Islet of Langerhans (tissue), 1 donor: ENCODE data around the gene ADPRS.

Experiments
- FAIRE-seq: peaks from one replicate; lab custom pipeline; 2011; peaks lifted over from hg19 to GRCh38; lab: Jason Lieb, UNC

ADPRS gene

GRCh38 chr1:36108314-36108713 is 19.6 kb downstream of the ADPRS start:
- FAIRE-seq: no peak

GRCh38 chr1:36109041-36109679 is 20.5 kb downstream of the ADPRS start:
- no peak for FAIRE-seq

GRCh38 chr1:36111151-36111550 is 22.5 kb downstream of the ADPRS start:
- no peak for FAIRE-seq

DNA sequence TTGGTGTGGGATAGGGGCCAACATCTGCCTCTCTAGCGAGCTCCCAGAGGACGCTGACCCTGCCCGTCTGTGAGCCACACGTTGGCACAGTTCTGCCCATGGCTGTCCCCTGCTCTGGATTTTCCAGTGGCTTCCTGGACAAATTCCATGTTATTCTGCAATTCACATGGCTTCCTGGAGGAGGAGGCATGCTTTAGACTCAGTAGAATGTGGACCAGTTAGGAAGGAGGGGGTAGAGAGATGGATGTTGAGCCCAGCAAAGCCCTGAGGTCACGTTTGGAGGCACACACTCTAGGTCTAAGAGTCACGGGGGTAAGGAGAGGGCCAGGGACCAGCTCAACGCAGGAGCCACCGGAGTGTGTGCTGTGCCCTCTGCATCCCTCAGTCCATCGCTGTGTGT is 24.1 kb downstream of the ADPRS start:
- no peak for FAIRE-seq

- FAIRE-seq: no peak
Observed at GRCh38 chr1:36114371-36114770, 25.7 kb downstream of the ADPRS start.

GRCh38 chr1:36115200-36115669 is 26.5 kb downstream of the ADPRS start:
- FAIRE-seq: no peak

DNA sequence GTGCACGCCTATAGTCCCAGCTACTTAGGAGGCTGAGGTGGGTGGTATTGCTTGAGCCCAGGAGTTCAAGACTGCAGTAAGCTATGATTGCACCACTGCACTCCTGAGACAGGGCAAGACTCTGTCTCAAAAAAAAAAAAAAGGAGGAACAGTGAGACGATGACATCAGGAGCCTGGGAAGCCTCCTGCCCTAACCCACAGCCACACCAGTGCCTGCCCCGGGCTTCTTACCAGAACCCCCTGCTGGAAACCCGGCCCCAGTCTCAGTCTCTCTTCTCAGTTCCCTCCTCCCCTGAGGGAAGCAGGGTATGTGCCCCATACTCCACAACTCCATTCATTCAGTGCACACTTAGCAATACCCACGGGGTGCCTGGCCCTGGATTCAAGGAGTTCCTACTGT is 27.2 kb downstream of the ADPRS start:
- FAIRE-seq: no peak

DNA sequence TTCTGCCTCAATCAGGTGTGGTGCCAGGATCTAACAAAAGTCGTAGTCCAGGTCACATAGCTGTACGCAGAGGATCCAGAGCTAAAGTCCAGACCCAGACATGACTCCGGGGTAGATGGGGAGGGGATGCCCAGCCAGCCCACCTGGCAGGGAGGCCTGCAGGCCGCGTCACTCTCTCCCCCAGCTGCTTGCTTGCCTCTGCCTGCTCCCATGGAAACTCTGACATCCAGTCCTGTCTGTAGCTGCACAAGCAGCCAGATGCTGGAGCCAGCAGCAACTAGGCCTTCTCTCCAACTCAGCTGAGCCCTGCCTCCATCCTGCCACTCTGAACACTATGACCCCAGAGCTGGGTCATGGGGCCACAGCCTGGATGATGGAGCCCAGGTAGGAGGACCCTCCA is 28.2 kb downstream of the ADPRS start:
- FAIRE-seq: no peak

- FAIRE-seq: no peak
Observed at GRCh38 chr1:36118447-36119204, 29.9 kb downstream of the ADPRS start.

- FAIRE-seq: no peak
Observed at GRCh38 chr1:36119456-36119855, 30.8 kb downstream of the ADPRS start.

GRCh38 chr1:36122062-36123030 is 33.7 kb downstream of the ADPRS start:
- no peak for FAIRE-seq

- FAIRE-seq: no peak
Observed at GRCh38 chr1:36123356-36123755, 34.7 kb downstream of the ADPRS start.

DNA sequence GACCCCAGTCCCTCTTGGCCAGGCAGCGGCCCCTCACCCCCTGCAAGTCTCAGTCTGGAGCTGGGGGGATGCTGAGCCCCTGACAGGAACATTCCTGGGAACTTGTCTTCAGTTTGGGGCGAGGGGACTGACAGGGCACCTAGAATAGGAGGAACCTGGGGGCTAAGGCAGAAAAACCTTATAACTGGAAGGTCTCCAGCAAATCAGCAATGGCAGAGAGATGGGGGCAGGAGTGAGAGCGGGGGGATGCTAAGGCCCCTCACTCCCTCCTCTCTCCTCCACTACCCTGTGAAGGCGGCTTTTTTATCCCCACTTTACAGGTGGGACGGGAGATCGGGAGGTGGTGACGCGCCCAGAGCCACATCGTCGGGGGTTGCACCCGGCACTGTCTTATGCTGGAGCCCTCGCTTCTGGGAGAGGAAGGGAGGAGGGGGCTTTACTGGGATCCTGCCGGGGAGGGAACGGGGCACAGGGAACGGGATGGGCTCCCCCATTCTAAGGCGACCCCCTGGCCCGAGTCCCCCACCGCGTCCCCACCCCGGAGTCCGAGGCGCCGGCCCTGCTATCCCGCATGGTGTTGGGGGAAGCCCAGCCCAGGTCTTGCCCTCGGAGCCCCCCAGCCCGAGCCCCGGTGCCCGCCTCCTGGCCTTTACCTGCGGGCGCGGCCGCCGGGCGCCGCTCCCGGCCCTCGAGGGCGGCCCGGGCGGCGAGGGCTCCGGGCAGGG is 35.9 kb downstream of the ADPRS start:
- FAIRE-seq: no peak

- FAIRE-seq: no peak
Observed at GRCh38 chr1:36125129-36125991, 36.7 kb downstream of the ADPRS start, which contains the start of gene COL8A2. TSS of gene COL8A2 (minus strand) at chr1:36125222. CDS start at chr1:36100242, 24,980 bp downstream.

GRCh38 chr1:36126005-36126716 is 37.5 kb downstream of the ADPRS start:
- no peak for FAIRE-seq

DNA sequence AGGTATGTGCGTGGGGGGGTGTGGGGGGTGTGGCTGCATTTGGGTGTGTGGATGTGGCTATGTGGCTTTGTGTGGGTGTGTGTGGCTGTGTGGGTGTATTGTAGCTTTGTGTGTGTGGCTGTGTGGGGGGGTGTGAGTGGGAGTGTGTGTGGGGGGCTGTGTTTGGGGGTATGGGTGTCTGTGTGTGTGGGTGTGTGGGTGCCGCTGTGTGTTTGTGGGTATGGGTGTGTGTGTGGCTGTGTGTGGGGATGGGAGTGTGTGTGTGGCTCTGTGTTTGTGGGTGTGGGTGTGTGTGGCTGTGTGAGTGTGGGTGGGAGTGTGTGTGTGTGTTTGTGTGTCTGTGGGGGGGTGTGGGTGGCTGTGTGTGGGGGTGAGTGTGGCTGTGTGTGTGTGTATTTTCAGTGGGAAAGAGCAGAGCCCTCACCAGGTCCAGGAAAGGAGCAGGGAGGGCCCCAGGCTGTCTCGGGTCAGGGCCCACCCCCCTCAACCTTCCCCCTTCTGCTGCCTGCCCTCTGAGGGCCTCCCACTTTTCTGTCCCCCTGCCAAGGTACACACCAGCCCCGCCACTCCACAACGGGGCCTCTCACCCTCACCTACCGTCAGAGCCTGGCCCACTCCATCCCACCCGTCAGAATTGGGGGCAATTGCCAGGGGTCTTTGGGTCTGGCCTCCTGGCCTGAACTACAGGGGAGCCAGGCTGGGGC is 38.3 kb downstream of the ADPRS start:
- FAIRE-seq: no peak

- no peak for FAIRE-seq
Observed at GRCh38 chr1:36128126-36128904, 39.6 kb downstream of the ADPRS start.

DNA sequence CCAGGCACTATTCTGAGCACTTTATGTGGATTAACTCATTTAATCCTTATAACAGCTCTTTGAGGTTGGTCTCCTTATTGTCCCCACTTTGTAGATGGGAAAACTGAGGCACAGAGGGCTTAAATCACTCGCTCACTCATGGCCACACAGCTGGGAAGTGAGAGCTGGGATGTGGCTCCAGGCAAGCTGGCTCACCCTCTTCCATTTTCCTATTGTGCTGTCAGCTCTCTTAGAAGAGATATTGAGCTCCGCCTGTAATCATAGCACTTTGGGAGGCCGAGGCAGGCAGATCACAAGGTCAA is 40.2 kb downstream of the ADPRS start:
- no peak for FAIRE-seq

GRCh38 chr1:36132029-36132428 is 43.3 kb downstream of the ADPRS start:
- FAIRE-seq: no peak
